ENCODE results near the gene PRRT4. TPM values are rescaled to one million over a fixed set of nuclear protein-coding genes. Genes with fewer than 3 reads are reported as not detected.

Gene PRRT4
- total RNA-seq, 1 experiment from 2014 or later = 0.24 TPM

- no peak overlapping the region for H2AK5ac ChIP-seq (ENCODE audit: insufficient read length, low read length)
- H3K9ac ChIP-seq (ENCODE audit: extremely low read depth, insufficient read length, low read length) = no peak overlapping the region
- no peak overlapping the region for H3K4me3 Mint-ChIP-seq
- H3K27ac Mint-ChIP-seq = no peak overlapping the region
- no peak for TF ChIP-seq CTCF (conservative IDR thresholded peaks at IDR 0.05)
- no peak overlapping the region for H3K23ac ChIP-seq (ENCODE audit: insufficient read length, low read depth, low read length)
- H3K18ac ChIP-seq (ENCODE audit: insufficient read length, low read depth, low read length) = no peak overlapping the region
- H4K8ac ChIP-seq (replicated peaks; ENCODE audit: insufficient read length, low read depth, low read length) = no peak overlapping the region
- no peaks in the 10 kb centered on the region for H3K4me1 ChIP-seq (ENCODE audit: insufficient read depth, low read length)
- peaks cover 7 to 26% (median 19%) of the 10 kb centered on the region in 3 experiments for H3K36me3 Mint-ChIP-seq (ENCODE audit: insufficient read depth in 1 of 3, low read depth in 3 of 3)
- H4K20me1 ChIP-seq (ENCODE audit: control insufficient read depth, insufficient read depth, insufficient read length) = no peaks in the 10 kb centered on the region
- H3T11ph ChIP-seq (ENCODE audit: low read length) = no peak overlapping the region
- H3K79me1 ChIP-seq (ENCODE audit: insufficient read depth, low read depth, low read length, poor library complexity, severe bottlenecking) = no peaks in the 10 kb centered on the region
- H3K9me3 Mint-ChIP-seq = no peaks in the 10 kb centered on the region
- no peak overlapping the region for H2AFZ ChIP-seq (ENCODE audit: low read length)
- no peak overlapping the region for H2BK20ac ChIP-seq (ENCODE audit: low read depth, low read length, poor library complexity, severe bottlenecking)
- H3K56ac ChIP-seq (ENCODE audit: insufficient read length, low read depth, low read length) = no peak overlapping the region
- H3K27ac ChIP-seq (ENCODE audit: insufficient read length, low read depth, low read length) = no peak overlapping the region
- no peak for DNase-seq
- no peaks in the 10 kb centered on the region for H3K9me3 ChIP-seq (ENCODE audit: control insufficient read depth, low read depth, low read length)
- no peak overlapping the region for H2BK5ac ChIP-seq (ENCODE audit: insufficient read length, low read length)
- H3K14ac ChIP-seq (ENCODE audit: insufficient read depth, low read length) = no peak overlapping the region
- H4K91ac ChIP-seq (ENCODE audit: insufficient read length, low read depth, low read length) = no peak overlapping the region
- H2BK120ac ChIP-seq (ENCODE audit: low read depth, low read length, poor library complexity, severe bottlenecking) = no peak overlapping the region
- peaks cover 11% of the 10 kb centered on the region for H3K27me3 ChIP-seq (ENCODE audit: insufficient read depth, low read length)
- H2BK15ac ChIP-seq (ENCODE audit: low read depth, low read length) = no peak overlapping the region
- no peak overlapping the region for H3K4me2 ChIP-seq (ENCODE audit: insufficient read depth, insufficient read length, low read length)
- H3K4me1 Mint-ChIP-seq = peaks cover 17 to 20% of the 10 kb centered on the region in 2 experiments
- H4K5ac ChIP-seq (ENCODE audit: insufficient read length, low read depth, low read length) = no peak overlapping the region
- H3K4ac ChIP-seq (ENCODE audit: low read depth, low read length) = no peak overlapping the region
- peaks cover 41% of the 10 kb centered on the region for H3K27me3 Mint-ChIP-seq (ENCODE audit: low read depth)
- H2BK12ac ChIP-seq (ENCODE audit: insufficient read length, low read depth, low read length) = no peak overlapping the region
- peaks cover 4% of the 10 kb centered on the region for H3K23me2 ChIP-seq (ENCODE audit: insufficient read length, low read depth, low read length, poor library complexity, severe bottlenecking)
- WGBS (ENCODE audit: extremely low coverage, insufficient read length, low lambda C conversion rate) = no CpG with 5 or more reads among the region's 2 CpGs
- H3K79me2 ChIP-seq (ENCODE audit: insufficient read depth, low read length) = no peaks in the 10 kb centered on the region
These were observed 40.9 kb upstream of the PRRT4 start for GRCh38 chr7:128402356-128402755.

All from H9 (cell line).